DOHH2 (cell line): ENCODE measurements around the gene TIPARP.
"Not testable (repeated sequence)": the region's sequence is repeated elsewhere in the genome, so short reads cannot be mapped to it uniquely, and the experiment has no call there.

Experiments used
- CTCF ChIP-seq: fragments of 200-600 bp; sonication (generic); IDR thresholded peaks from one replicate; pipeline ENCODE4 v1.5.1; 2014; ENCODE audit warnings: antibody characterized with exemption, mild to moderate bottlenecking, low read depth, low read length; ENCODE audit not compliant: poor library complexity, severe bottlenecking
- EZH2phosphoT487 ChIP-seq: fragments of 200-600 bp; sonication (generic); IDR thresholded peaks from 2 replicates; pipeline ENCODE4 v1.6.1; 2017; ENCODE audit warnings: borderline replicate concordance, mild to moderate bottlenecking, antibody characterized with exemption, low read length, moderate library complexity, mixed read lengths

- not testable (repeated sequence) for TF ChIP-seq CTCF, EZH2phosphoT487
Measured at GRCh38 chr3:156740581-156740980, 66.2 kb downstream of the TIPARP start.
